ENCODE results near the gene PSMC3IP.

Gene PSMC3IP

GRCh38 chr17:42537826-42538451, 39.6 kb downstream of the PSMC3IP start:
- TF ChIP-seq CTCF (IDR thresholded peaks at IDR 0.05; ENCODE audit: insufficient read depth, low read length, poor library complexity, severe bottlenecking), result no peak
- no peak overlapping the region for H3K4me3 ChIP-seq (replicated peaks; ENCODE audit: low read depth, low read length)
- H3K36me3 ChIP-seq (ENCODE audit: control insufficient read depth, insufficient read depth, low read length), result peaks cover 15% of the 10 kb centered on the region
- no peak for DNase-seq (ENCODE audit: extremely low read depth, insufficient read length)
- no peaks in the 10 kb centered on the region for H3K27me3 ChIP-seq (replicated peaks; ENCODE audit: control insufficient read depth, insufficient read depth, low read length)

GRCh38 chr17:42537156-42537805, 40.2 kb downstream of the PSMC3IP start:
- DNase-seq (ENCODE audit: extremely low read depth, insufficient read length), result no peak
- Histone ChIP-seq H3K36me3 (ENCODE audit: control insufficient read depth, insufficient read depth, low read length) (peaks cover 11% of the 10 kb centered on the region), H3K27me3 (replicated peaks; ENCODE audit: control insufficient read depth, insufficient read depth, low read length) (no peaks in the 10 kb centered on the region), H3K4me3 (replicated peaks; ENCODE audit: low read depth, low read length) (peak overlapping the region; percentile 69)
- TF ChIP-seq CTCF (IDR thresholded peaks at IDR 0.05; ENCODE audit: insufficient read depth, low read length, poor library complexity, severe bottlenecking), result no peak

DNA sequence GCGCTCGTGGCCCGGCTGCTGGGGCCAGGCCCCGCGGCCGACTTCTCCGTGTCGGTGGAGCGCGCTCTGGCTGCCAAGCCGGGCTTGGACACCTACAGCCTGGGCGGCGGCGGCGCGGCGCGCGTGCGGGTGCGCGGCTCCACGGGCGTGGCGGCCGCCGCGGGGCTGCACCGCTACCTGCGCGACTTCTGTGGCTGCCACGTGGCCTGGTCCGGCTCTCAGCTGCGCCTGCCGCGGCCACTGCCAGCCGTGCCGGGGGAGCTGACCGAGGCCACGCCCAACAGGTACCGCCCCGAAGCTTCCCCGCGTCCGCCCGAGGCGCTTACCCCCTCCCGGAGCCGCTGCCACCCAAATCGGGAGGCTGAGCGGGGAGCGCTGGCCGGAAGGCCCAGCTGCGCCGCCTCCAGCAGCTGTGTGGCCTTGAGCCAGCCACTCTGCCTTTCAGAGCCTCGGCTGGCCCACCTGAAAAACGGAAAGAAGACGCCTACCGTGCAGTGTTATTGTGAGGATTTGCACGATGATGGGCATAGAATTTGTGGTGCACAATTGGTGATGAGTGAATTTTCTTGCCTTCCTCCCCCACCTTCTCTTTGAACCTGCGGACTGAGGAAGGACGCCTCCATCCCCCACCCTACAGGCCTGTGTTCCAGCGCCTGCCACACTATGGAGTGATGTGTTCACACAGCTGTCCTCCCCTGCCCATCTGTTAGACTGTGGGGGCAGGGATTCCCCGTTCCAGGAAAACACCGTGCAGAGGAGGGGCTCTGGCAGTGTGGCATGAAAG, 41.0 kb downstream of the PSMC3IP start:
- no peaks in the 10 kb centered on the region for H3K27me3 ChIP-seq (replicated peaks; ENCODE audit: control insufficient read depth, insufficient read depth, low read length)
- peaks cover 11% of the 10 kb centered on the region for H3K36me3 ChIP-seq (ENCODE audit: control insufficient read depth, insufficient read depth, low read length)
- DNase-seq (ENCODE audit: extremely low read depth, insufficient read length), result peak; percentile 88
- H3K4me3 ChIP-seq (replicated peaks; ENCODE audit: low read depth, low read length), result peak overlapping the region; percentile 69
- no peak for TF ChIP-seq CTCF (IDR thresholded peaks at IDR 0.05; ENCODE audit: insufficient read depth, low read length, poor library complexity, severe bottlenecking)

GRCh38 chr17:42536048-42536371, 41.5 kb downstream of the PSMC3IP start, which contains the start of gene NAGLU:
Gene NAGLU (plus strand): TSS chr17:42536241. CDS start chr17:42536273, 32 bp downstream.
- Histone ChIP-seq H3K36me3 (ENCODE audit: control insufficient read depth, insufficient read depth, low read length) (peaks cover 8% of the 10 kb centered on the region), H3K4me3 (replicated peaks; ENCODE audit: low read depth, low read length) (peak within 1 kb of the TSS; percentile 69), H3K27me3 (replicated peaks; ENCODE audit: control insufficient read depth, insufficient read depth, low read length) (no peaks in the 10 kb centered on the region)
- peak; percentile 93 for DNase-seq (ENCODE audit: extremely low read depth, insufficient read length)
- TF ChIP-seq CTCF (IDR thresholded peaks at IDR 0.05; ENCODE audit: insufficient read depth, low read length, poor library complexity, severe bottlenecking), result no peak

DNA sequence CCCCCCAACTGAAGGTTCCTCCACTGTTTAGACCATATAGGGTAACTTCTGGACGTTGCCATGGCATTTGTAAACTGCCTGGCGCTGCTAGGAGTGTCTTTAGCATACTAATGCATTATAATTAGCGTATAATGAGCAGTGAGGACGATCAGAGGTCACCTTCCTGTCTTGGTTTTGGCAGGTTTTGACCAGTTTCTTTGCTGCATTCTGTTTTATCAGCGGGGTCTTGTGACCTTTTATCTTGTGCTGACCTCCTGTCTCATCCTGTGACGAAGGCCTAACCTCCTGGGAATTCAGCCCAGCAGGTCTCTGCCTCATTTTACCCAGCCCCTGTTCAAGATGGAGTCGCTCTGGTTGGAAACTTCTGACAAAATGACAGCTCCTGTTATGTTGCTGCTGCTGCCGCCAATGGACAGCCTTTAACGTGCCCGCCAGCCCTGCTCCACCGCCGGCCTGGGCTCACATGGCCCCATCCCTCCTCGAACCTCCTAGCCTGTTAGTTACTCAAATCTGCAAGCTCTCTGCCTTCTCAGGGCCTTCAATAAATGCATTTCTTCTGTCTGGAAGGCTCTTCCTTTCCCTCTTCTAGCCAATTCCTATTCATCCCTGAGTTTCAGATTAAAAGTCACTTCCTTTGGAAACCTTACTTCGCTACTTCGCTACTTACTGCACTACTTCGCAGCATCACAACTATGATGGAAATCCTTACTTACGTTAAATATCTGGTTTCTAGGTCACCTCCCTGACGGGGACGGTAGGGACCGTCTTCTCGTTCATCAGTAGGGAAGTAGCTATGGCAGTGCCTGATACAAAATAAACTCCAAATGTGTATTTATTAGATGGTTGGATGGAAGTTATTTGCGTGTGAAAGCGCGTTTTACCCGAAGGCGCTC, 42.1 kb downstream of the PSMC3IP start:
- peaks cover 6% of the 10 kb centered on the region for H3K36me3 ChIP-seq (ENCODE audit: control insufficient read depth, insufficient read depth, low read length)
- H3K27me3 ChIP-seq (replicated peaks; ENCODE audit: control insufficient read depth, insufficient read depth, low read length), result no peaks in the 10 kb centered on the region
- peak overlapping the region; percentile 69 for H3K4me3 ChIP-seq (replicated peaks; ENCODE audit: low read depth, low read length)
- no peak for DNase-seq (ENCODE audit: extremely low read depth, insufficient read length)
- TF ChIP-seq CTCF (IDR thresholded peaks at IDR 0.05; ENCODE audit: insufficient read depth, low read length, poor library complexity, severe bottlenecking), result no peak
